ENCODE data around the gene TMEM37.

DNA sequence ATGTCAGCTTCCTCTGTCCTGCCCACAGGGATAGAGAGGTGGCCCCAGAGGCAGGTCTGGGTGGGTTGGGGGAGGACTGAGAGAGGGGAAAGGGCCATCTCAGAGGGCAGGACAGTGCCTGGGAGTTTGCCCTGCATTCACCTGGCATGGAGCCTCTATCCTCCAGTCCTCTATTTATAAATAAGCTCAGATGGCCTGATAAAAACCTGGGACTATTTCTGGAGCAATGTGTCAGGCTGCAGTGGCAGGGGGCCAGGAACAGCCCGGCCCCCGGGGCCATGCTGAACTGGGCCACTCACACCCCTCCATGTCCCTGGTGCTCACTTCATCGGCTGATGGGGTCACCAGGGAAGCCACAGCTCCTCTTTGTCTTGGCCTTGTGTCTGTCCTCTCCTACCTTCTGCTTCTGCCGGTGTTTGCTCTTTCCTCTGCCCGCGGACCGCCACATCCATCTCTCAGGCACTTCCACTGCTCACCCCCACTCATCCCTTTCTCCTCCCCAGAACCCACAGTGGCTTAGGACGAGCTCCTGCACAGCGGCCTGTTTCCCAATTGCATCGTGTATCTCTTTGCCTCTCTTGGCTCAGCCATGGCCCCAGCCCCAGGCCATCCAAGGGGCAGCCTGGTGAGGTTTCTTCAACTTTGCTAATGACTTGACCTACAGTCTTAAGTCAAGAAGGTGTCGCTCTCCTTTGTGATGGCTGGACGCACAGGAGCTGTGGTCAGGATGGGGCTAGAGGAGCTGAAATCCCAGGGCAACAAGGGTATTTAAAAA is 53.9 kb downstream of the TMEM37 start:
- TF ChIP-seq, protein P1, sequence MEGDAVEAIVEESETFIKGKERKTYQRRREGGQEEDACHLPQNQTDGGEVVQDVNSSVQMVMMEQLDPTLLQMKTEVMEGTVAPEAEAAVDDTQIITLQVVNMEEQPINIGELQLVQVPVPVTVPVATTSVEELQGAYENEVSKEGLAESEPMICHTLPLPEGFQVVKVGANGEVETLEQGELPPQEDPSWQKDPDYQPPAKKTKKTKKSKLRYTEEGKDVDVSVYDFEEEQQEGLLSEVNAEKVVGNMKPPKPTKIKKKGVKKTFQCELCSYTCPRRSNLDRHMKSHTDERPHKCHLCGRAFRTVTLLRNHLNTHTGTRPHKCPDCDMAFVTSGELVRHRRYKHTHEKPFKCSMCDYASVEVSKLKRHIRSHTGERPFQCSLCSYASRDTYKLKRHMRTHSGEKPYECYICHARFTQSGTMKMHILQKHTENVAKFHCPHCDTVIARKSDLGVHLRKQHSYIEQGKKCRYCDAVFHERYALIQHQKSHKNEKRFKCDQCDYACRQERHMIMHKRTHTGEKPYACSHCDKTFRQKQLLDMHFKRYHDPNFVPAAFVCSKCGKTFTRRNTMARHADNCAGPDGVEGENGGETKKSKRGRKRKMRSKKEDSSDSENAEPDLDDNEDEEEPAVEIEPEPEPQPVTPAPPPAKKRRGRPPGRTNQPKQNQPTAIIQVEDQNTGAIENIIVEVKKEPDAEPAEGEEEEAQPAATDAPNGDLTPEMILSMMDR (IDR thresholded peaks at IDR 0.05; ENCODE audit: low read depth, low read length), result no peak
- TF ChIP-seq POLR2A (IDR thresholded peaks at IDR 0.05; ENCODE audit: extremely low read depth, insufficient read length), result no peak
- TF ChIP-seq, protein P2, sequence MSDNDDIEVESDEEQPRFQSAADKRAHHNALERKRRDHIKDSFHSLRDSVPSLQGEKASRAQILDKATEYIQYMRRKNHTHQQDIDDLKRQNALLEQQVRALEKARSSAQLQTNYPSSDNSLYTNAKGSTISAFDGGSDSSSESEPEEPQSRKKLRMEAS (IDR thresholded peaks at IDR 0.05; ENCODE audit: low read depth, low read length), result no peak

All from NB4 (cell line).